Activated CD4-positive, alpha-beta T cell treated with anti-CD3 and anti-CD28 coated beads, Interleukin-2, amount 10 ng/mL, durations not matched to agents 24 days and 14 days (primary cell): ENCODE results near the gene SMPDL3B. TPM values are rescaled to one million over a fixed set of nuclear protein-coding genes. Genes with fewer than 3 reads are reported as not detected.

Source experiments
- DNase-seq: peaks from one replicate; pipeline ENCODE4 v3.0.0; 2022
- H3K27ac Mint-ChIP-seq: one replicate; pipeline ENCODE4 v1.8.0; 2022; ENCODE audit warnings: mild to moderate bottlenecking, mixed read lengths
- H3K27me3 Mint-ChIP-seq: one replicate; pipeline ENCODE4 v1.8.0; 2022; ENCODE audit warnings: mixed read lengths
- H3K36me3 Mint-ChIP-seq: one replicate; pipeline ENCODE4 v1.8.0; 2022; ENCODE audit warnings: low read depth, mild to moderate bottlenecking, mixed read lengths
- H3K4me1 Mint-ChIP-seq: one replicate; pipeline ENCODE4 v1.8.0; 2021; ENCODE audit warnings: mixed read lengths
- H3K4me3 Mint-ChIP-seq: one replicate; pipeline ENCODE4 v1.8.0; 2022; ENCODE audit warnings: mild to moderate bottlenecking, moderate library complexity, mixed read lengths
- H3K9me3 Mint-ChIP-seq: one replicate; pipeline ENCODE4 v1.8.0; 2021; ENCODE audit warnings: mixed read lengths
- intact Hi-C: fragments of 100-400 bp; cut with micrococcal nuclease; formaldehyde crosslinking; loops from one replicate; pipeline ENCODE4 v1.15.1; 2023
- total RNA-seq: library from RNA; stranded (reverse); gene quantifications from 2 replicates; pipeline ENCODE4 v1.2.3, GENCODE V29; 2022

Gene SMPDL3B
- total RNA-seq, 1 donor from 2014 or later: 0.30 TPM

DNA sequence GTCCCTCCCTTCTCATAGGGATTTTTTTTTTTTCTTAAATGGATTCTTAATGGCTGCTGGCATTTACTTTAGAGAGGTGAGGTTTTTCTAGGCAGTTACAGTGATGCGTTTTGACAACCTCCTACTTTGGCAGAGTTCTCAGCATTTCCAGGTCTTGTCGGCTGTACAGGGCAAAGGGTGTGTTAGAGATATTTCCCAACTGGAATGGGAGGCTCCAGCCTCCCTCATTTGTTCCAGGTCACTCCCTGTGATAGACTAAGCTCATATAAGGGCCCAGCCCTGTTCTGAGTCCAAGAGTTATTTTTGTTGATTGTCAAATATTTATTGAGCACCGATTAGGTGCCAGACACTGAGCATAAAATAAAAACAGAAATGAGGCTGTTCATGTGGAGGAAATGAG is 17.3 kb downstream of the SMPDL3B start:
- Mint-ChIP-seq H3K27ac (no peak overlapping the region), H3K4me3 (no peak overlapping the region), H3K27me3 (peaks cover 2% of the 10 kb centered on the region), H3K36me3 (no peaks in the 10 kb centered on the region), H3K4me1 (no peaks in the 10 kb centered on the region), H3K9me3 (no peaks in the 10 kb centered on the region)
- DNase-seq: no peak
- intact Hi-C loops: no loop called here

DNA sequence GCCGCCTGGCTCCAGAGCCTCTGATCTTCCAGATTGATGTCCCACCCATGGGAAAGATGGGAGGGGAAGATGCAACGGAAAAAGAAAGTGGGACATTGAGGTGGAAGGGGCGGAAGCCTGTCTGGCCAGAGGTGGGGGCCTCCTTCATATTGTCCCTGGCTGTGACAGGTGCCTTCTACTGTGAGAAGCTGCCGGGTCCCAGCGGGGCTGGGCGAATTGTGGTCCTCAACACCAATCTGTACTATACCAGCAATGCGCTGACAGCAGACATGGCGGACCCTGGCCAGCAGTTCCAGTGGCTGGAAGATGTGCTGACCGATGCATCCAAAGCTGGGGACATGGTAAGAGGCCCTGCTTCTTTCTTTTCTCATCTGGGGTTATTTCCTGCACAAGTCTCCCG is 19.4 kb downstream of the SMPDL3B start:
- Mint-ChIP-seq H3K4me1 (no peaks in the 10 kb centered on the region), H3K4me3 (no peak overlapping the region), H3K36me3 (no peaks in the 10 kb centered on the region), H3K9me3 (no peaks in the 10 kb centered on the region), H3K27ac (no peak overlapping the region), H3K27me3 (peaks cover 2% of the 10 kb centered on the region)
- no peak for DNase-seq
- intact Hi-C loops: no loop called here

DNA sequence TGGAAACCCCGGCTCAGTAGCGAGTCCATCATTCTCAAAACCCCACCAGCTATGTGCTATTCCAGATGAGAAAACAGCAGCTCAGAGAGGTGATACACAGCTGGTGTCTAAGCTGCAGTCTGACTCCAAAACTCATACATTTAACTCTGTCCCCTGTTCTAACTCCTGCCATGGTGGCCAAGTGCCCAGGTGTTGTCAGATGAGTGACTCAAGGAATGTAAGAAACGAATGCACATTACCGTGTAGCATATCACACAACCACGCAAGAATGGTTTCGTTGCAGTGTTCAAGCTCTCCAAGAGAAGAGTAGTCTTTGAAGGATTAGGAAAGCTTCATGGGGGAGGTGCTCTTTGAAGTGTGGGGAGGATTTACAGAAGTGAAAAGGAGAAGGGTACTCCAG is 20.3 kb downstream of the SMPDL3B start:
- no peak for DNase-seq

DNA sequence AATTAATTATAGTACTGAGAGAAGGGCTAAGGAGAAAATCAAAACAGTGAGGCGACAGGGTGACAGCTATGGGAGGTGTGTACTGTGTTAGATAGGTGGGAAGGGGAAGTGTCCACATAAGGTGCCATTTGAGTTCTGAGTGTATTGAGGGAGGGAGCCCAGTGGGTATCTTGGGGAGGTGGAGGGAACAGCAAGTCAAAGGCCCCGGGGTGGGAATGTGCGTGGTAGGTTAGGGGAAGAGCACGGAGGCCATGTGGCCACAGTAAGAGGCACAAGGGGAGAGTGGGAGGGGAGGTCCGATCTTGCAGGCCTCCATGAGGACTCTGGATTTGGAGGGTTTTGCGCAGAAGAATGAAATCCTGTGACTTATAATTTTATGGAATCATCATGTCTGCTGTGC is 22.0 kb downstream of the SMPDL3B start:
- peaks cover 2% of the 10 kb centered on the region for H3K27me3 Mint-ChIP-seq
- intact Hi-C loops: loop anchor here (5.0 kb wide), 1 partner anchor 99 kb away; no protein-coding TSS in a partner anchor
- no peaks in the 10 kb centered on the region for H3K9me3 Mint-ChIP-seq
- peaks cover 10% of the 10 kb centered on the region for H3K4me1 Mint-ChIP-seq
- no peaks in the 10 kb centered on the region for H3K36me3 Mint-ChIP-seq
- H3K4me3 Mint-ChIP-seq: no peak overlapping the region
- no peak for DNase-seq
- H3K27ac Mint-ChIP-seq: no peak overlapping the region

More for the DNA sequence above, 20.3 kb downstream of the SMPDL3B start:
- Mint-ChIP-seq H3K27ac (no peak overlapping the region), H3K27me3 (peaks cover 2% of the 10 kb centered on the region), H3K36me3 (no peaks in the 10 kb centered on the region), H3K4me1 (peaks cover 2% of the 10 kb centered on the region), H3K4me3 (no peak overlapping the region), H3K9me3 (no peaks in the 10 kb centered on the region)
- intact Hi-C loops: loop anchor here (5.0 kb wide), 1 partner anchor 98 kb away; no protein-coding TSS in a partner anchor

DNA sequence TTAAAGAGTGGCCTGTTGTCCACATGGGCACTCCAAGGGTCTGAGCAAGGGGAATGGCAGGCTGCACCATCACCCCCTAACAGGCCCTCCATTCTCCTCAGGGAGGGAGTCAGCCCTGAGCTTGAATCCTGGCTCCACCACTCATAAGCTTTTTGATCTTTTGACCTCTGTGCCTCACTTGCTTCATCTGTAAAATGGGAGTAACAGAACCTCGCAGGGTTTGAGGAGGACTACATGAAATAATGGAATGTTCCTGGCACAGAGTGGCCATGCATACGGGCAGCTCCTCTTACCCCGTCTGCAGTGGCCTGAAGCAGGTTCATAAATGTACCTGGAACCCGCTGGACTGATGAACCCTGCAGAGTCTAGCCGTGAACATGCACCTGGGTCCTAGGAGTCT is 22.9 kb downstream of the SMPDL3B start:
- no peak overlapping the region for H3K27ac Mint-ChIP-seq
- intact Hi-C loops: loop anchor here (5.0 kb wide), 1 partner anchor 100 kb away; no protein-coding TSS in a partner anchor
- no peaks in the 10 kb centered on the region for H3K9me3 Mint-ChIP-seq

DNA sequence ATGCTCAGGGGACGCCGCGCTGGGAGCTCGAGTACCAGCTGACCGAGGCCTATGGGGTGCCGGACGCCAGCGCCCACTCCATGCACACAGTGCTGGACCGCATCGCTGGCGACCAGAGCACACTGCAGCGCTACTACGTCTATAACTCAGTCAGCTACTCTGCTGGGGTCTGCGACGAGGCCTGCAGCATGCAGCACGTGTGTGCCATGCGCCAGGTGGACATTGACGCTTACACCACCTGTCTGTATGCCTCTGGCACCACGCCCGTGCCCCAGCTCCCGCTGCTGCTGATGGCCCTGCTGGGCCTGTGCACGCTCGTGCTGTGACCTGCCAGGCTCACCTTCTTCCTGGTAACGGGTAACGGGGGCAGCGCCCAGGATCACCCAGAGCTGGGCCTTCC is 23.7 kb downstream of the SMPDL3B start:
- Mint-ChIP-seq H3K9me3 (no peaks in the 10 kb centered on the region), H3K36me3 (no peaks in the 10 kb centered on the region), H3K4me1 (peaks cover 13% of the 10 kb centered on the region), H3K27me3 (peaks cover 2% of the 10 kb centered on the region), H3K4me3 (no peak overlapping the region), H3K27ac (no peak overlapping the region)
- intact Hi-C loops: loop anchor here (5.0 kb wide), 1 partner anchor 101 kb away; no protein-coding TSS in a partner anchor
- no peak for DNase-seq

More for the DNA sequence above, 22.9 kb downstream of the SMPDL3B start:
- peaks cover 2% of the 10 kb centered on the region for H3K27me3 Mint-ChIP-seq
- peaks cover 13% of the 10 kb centered on the region for H3K4me1 Mint-ChIP-seq
- H3K36me3 Mint-ChIP-seq: no peaks in the 10 kb centered on the region
- no peak for DNase-seq
- no peak overlapping the region for H3K4me3 Mint-ChIP-seq

DNA sequence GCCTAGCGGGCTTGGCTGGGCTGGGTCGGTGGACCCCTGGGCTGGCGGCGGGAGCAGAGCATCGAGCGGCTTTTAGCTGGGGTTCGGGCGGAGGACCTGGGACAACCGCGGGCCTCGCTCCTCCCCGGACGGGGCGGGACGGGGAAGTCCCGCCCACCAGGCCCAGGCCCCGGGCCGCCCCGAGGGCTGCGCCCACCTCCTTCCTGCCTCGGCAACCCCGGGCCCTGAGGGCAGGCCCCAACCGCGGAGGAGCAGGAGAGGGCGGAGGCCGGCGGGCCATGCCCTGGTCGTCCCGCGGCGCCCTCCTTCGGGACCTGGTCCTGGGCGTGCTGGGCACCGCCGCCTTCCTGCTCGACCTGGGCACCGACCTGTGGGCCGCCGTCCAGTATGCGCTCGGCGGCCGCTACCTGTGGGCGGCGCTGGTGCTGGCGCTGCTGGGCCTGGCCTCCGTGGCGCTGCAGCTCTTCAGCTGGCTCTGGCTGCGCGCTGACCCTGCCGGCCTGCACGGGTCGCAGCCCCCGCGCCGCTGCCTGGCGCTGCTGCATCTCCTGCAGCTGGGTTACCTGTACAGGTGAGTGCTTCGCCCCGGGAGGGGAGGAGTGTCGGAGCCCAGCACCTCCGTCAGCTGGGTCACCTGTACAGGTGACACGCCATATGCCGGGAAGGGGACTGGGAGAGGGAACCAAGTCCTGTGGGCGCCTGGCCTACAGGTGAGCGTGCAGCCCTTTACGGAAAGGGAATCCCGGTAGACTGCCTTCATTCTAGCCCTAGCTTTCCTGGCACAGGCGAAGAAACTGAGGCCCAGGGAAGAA is 25.2 kb downstream of the SMPDL3B start, which contains the start of gene XKR8:
TSS of gene XKR8 (plus strand) at position 182 of the 812 bp plus-strand sequence. CDS start at position 279, 97 bp downstream.
- H3K27me3 Mint-ChIP-seq: no peaks in the 10 kb centered on the region
- intact Hi-C loops: loop anchor here (2.0 to 5.0 kb wide), 2 partner anchors 17 to 103 kb away; no protein-coding TSS in a partner anchor
- H3K36me3 Mint-ChIP-seq: peaks cover 4% of the 10 kb centered on the region
- peak within 1 kb of the TSS; percentile 86 for H3K4me3 Mint-ChIP-seq
- peak within 1 kb of the TSS; percentile 74 for H3K27ac Mint-ChIP-seq
- peaks cover 13% of the 10 kb centered on the region for H3K4me1 Mint-ChIP-seq
- H3K9me3 Mint-ChIP-seq: no peaks in the 10 kb centered on the region
- peak; percentile 95 for DNase-seq

DNA sequence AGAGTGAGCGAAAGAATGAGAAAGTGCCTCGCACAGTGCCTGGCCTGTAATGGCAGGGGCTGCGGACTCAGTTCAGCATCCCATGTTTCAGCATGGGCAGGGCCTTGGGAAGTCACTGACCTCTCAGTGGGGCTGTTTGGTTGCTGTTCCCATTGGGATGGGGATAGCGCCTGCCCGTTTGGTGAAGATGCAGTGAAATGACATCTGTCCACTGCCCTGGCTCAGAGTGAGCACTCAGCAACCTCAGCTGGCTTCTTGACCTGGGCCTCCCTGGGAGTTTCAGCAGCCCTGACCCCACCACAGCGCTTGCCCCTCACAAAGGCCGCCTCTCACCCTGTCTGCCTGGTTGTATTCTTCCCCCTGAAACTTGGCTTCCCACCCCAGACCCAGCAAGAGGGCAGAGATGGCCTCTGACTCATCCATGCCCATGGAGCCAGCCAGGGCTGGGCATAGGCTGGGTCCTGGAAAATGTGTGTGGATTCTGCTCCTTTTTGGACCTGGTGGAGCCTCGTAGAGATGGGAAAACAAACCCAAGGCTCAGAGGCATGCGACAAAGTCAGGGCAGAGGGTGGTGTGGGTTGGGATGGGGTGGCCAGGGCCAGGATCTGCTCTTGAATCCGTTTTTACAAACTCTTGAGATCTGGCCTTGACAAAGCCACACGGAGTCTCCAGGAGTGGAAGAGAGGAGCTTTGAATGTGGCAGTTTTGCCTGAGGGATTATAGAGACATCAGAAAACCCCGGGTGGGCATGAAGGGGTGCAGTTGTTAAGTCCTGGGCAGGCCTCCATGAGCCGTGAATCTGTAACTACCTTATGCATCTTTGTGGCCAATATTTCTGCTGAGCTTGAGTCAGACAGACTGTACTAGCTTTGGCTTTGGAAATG is 26.2 kb downstream of the SMPDL3B start:
- Mint-ChIP-seq H3K36me3 (peaks cover 8% of the 10 kb centered on the region), H3K27ac (no peak overlapping the region), H3K9me3 (no peaks in the 10 kb centered on the region), H3K4me3 (peak overlapping the region; percentile 86), H3K4me1 (peaks cover 13% of the 10 kb centered on the region), H3K27me3 (no peaks in the 10 kb centered on the region)
- intact Hi-C loops: loop anchor here (2.0 kb wide), 1 partner anchor 18 kb away; no protein-coding TSS in a partner anchor
- no peak for DNase-seq

DNA sequence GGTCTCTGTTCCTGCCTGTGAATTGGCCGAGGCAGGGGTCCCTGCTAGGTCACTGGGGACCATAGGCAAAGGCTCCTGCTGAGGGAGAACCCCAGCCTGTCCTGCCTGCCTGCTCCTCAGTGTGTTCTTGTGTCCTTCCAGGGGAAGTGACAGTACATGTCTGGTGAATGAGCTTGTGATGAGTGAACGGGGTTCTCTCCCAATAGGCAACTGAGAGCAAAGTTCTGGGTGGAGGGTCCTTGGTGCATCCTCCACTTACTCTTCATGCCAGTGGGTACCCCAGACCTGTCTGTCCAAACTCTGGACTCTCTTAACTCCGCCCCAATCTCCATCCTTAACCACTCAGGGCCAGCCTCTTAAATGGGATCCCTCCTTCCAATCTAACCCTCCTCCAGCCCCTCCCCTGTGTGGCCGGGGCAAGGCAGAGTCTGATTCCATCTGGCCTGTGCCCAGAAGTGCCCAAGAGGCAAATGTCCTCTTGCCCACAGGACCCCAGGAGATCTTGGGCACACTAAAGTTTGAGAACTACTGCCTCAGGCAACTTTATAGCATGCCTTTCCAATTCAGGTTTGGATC is 26.9 kb downstream of the SMPDL3B start:
- Mint-ChIP-seq H3K27ac (no peak overlapping the region), H3K36me3 (peaks cover 11% of the 10 kb centered on the region), H3K4me1 (peaks cover 15% of the 10 kb centered on the region), H3K9me3 (no peaks in the 10 kb centered on the region), H3K27me3 (no peaks in the 10 kb centered on the region), H3K4me3 (peak overlapping the region; percentile 86)
- no peak for DNase-seq
- intact Hi-C loops: loop anchor here (2.0 kb wide), 1 partner anchor 19 kb away; no protein-coding TSS in a partner anchor

DNA sequence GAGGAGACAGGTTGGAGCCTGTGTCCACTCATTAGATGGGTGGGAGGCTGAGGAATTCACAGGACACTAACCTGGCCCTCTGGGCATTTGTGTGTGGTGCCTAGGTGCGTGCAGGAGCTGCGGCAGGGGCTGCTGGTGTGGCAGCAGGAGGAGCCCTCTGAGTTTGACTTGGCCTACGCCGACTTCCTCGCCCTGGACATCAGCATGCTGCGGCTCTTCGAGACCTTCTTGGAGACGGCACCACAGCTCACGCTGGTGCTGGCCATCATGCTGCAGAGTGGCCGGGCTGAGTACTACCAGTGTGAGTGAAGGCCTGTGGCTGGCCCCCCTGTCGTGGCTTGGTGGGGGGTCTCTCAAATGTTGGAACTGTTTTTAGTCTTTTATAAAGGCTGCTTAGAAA is 28.6 kb downstream of the SMPDL3B start:
- no peaks in the 10 kb centered on the region for H3K9me3 Mint-ChIP-seq
- no peaks in the 10 kb centered on the region for H3K27me3 Mint-ChIP-seq
- intact Hi-C loops: no loop called here
- no peak overlapping the region for H3K4me3 Mint-ChIP-seq
- peaks cover 19% of the 10 kb centered on the region for H3K36me3 Mint-ChIP-seq
- H3K4me1 Mint-ChIP-seq: peaks cover 16% of the 10 kb centered on the region
- no peak overlapping the region for H3K27ac Mint-ChIP-seq
- DNase-seq: no peak

DNA sequence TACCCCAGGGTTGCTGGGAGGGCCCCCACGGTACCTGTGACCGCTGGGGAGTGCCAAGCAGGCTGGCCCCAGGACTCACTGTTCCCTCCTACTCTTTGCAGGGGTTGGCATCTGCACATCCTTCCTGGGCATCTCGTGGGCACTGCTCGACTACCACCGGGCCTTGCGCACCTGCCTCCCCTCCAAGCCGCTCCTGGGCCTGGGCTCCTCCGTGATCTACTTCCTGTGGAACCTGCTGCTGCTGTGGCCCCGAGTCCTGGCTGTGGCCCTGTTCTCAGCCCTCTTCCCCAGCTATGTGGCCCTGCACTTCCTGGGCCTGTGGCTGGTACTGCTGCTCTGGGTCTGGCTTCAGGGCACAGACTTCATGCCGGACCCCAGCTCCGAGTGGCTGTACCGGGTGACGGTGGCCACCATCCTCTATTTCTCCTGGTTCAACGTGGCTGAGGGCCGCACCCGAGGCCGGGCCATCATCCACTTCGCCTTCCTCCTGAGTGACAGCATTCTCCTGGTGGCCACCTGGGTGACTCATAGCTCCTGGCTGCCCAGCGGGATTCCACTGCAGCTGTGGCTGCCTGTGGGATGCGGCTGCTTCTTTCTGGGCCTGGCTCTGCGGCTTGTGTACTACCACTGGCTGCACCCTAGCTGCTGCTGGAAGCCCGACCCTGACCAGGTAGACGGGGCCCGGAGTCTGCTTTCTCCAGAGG is 31.8 kb downstream of the SMPDL3B start:
- H3K36me3 Mint-ChIP-seq: peaks cover 26% of the 10 kb centered on the region
- no peaks in the 10 kb centered on the region for H3K9me3 Mint-ChIP-seq
- peaks cover 10% of the 10 kb centered on the region for H3K4me1 Mint-ChIP-seq
- no peak overlapping the region for H3K4me3 Mint-ChIP-seq
- DNase-seq: no peak
- no peaks in the 10 kb centered on the region for H3K27me3 Mint-ChIP-seq
- intact Hi-C loops: no loop called here
- H3K27ac Mint-ChIP-seq: no peak overlapping the region

DNA sequence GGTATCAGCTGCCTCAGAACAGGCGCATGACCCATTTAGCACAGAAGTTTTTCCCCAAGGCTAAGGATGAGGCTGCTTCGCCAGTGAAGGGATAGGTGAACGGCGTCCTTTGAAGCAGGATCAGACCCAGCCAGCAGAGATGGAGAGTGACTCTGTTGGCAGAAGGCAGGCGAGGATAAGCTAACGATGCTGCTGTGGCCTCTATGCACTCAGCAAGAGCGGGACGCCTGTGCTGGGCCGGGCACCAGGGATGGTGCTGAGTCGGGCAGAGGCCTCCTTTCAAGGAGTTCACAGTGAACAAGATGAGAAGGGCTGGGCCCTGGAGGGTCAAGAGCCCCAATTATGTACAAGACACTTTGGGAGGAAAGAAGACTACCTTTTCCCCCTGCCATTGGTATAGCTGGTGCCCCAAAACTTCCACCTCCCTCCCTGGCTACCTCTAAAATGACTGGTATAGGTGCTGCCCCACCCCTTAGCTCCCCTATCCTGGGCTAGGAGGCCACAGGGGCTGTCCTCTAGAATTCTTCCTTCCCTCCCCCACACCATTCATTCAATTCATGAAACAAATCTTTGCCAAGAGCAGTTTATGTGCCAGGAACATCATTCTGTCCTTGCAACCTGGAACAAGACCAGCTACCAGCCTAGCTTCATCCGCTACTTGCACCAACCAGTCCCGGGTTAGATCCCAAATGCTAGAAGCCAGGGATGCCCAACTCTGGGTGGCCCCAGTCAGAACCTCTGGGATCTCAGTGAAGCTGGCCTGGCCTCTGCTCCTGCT is 32.5 kb downstream of the SMPDL3B start:
- intact Hi-C loops: no loop called here
- peak overlapping the region; percentile 39 for H3K27ac Mint-ChIP-seq
- no peak for DNase-seq

More for the DNA sequence above, 32.5 kb downstream of the SMPDL3B start:
- Mint-ChIP-seq H3K9me3 (no peaks in the 10 kb centered on the region), H3K4me3 (no peak overlapping the region), H3K36me3 (peaks cover 26% of the 10 kb centered on the region), H3K4me1 (peaks cover 8% of the 10 kb centered on the region), H3K27me3 (no peaks in the 10 kb centered on the region)
